IgD-negative memory B cell (primary cell): ENCODE measurements around the gene CENPK. TPM values are rescaled to one million over a fixed set of nuclear protein-coding genes. Genes with fewer than 3 reads are reported as not detected.

Experiments
- H3K27ac Mint-ChIP-seq, 3 donors: one replicate each; pipeline ENCODE4 v1.8.0; 2020 to 2022; ENCODE audit warnings: mild to moderate bottlenecking in 3 of 3, mixed read lengths in 3 of 3, moderate library complexity in 1 of 3
- H3K27me3 Mint-ChIP-seq: one replicate; pipeline ENCODE4 v1.8.0; 2021; ENCODE audit warnings: mixed read lengths
- H3K36me3 Mint-ChIP-seq: one replicate; pipeline ENCODE4 v1.8.0; 2020; ENCODE audit warnings: mild to moderate bottlenecking, mixed read lengths
- H3K4me1 Mint-ChIP-seq, 3 donors: one replicate each; pipeline ENCODE4 v1.8.0; 2020 to 2022; ENCODE audit warnings: mixed read lengths in 3 of 3, mild to moderate bottlenecking in 1 of 3
- H3K4me3 Mint-ChIP-seq, 4 donors: one replicate each; pipeline ENCODE4 v1.8.0; 2020 to 2022; ENCODE audit warnings: mild to moderate bottlenecking in 4 of 4, mixed read lengths in 4 of 4, moderate library complexity in 3 of 4
- H3K9me3 Mint-ChIP-seq, 3 donors: one replicate each; pipeline ENCODE4 v1.8.0; 2020 to 2021; ENCODE audit warnings: mixed read lengths in 3 of 3, mild to moderate bottlenecking in 1 of 3
- polyA plus RNA-seq: library from polyadenylated mRNA; unstranded; fragments of 300-500 nt; fragmentation: Illumina TruSeq; gene quantifications from one replicate; pipeline ENCODE4 v1.2.3, GENCODE V29; 2021

CENPK gene
- polyA plus RNA-seq, 1 donor from 2014 or later, result 9.5 TPM

- Mint-ChIP-seq H3K36me3 (no peaks in the 10 kb centered on the region), H3K4me3 (peak overlapping the region in 1 of 4 donors; percentile 93), H3K9me3 (no peaks in the 10 kb centered on the region), H3K27ac (peak overlapping the region; percentile 75 to 90 (median 86)), H3K27me3 (no peaks in the 10 kb centered on the region), H3K4me1 (peaks cover 3 to 5% (median 5%) of the 10 kb centered on the region in 3 donors)
These were observed 80.7 kb downstream of the CENPK start for GRCh38 chr5:65482296-65482735.

GRCh38 chr5:65481635-65482295, 81.2 kb downstream of the CENPK start, which contains the start of gene ADAMTS6:
Gene ADAMTS6 (minus strand): TSS chr5:65481920. CDS start chr5:65473673, 8,247 bp downstream.
- peaks cover 3 to 5% (median 5%) of the 10 kb centered on the region in 3 donors for H3K4me1 Mint-ChIP-seq
- peak within 1 kb of the TSS in 1 of 4 donors; percentile 93 for H3K4me3 Mint-ChIP-seq

GRCh38 chr5:65481171-65481581, 81.8 kb downstream of the CENPK start:
- Mint-ChIP-seq H3K9me3 (no peaks in the 10 kb centered on the region), H3K27ac (peak overlapping the region in 2 of 3 donors; percentile 75 to 90), H3K4me3 (peak overlapping the region in 1 of 4 donors; percentile 93), H3K27me3 (no peaks in the 10 kb centered on the region), H3K36me3 (no peaks in the 10 kb centered on the region), H3K4me1 (peaks cover 3 to 5% (median 5%) of the 10 kb centered on the region in 3 donors)

More at GRCh38 chr5:65481635-65482295, 81.2 kb downstream of the CENPK start, which contains the start of gene ADAMTS6:
- Mint-ChIP-seq H3K27me3 (no peaks in the 10 kb centered on the region), H3K9me3 (no peaks in the 10 kb centered on the region), H3K36me3 (no peaks in the 10 kb centered on the region), H3K27ac (peak within 1 kb of the TSS; percentile 75 to 90 (median 86))

- Mint-ChIP-seq H3K4me3 (no peak overlapping the region), H3K9me3 (no peaks in the 10 kb centered on the region), H3K4me1 (peaks cover 5 to 9% (median 6%) of the 10 kb centered on the region in 3 donors), H3K36me3 (no peaks in the 10 kb centered on the region), H3K27ac (no peak overlapping the region), H3K27me3 (no peaks in the 10 kb centered on the region)
These were observed 82.6 kb downstream of the CENPK start for GRCh38 chr5:65480306-65480865.

DNA sequence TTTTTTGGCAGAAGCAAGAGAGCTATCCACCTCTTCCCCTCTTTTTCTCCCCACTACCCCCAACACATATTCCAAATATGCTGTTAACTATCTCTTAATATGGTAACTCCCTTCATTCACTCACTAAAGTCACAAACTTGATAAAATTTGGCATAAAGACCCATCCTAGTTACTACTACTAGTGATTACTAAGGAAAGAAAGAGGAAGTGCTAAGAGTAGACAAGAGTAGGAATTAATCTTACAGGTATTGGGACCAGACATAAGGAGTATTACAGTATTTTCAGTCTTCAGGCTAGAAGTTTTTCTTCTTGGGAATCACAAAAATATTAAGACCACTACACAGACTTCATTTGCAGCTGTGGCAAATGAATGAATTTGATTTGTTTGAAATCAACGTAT, 83.4 kb downstream of the CENPK start:
- Mint-ChIP-seq H3K36me3 (no peaks in the 10 kb centered on the region), H3K27ac (no peak overlapping the region), H3K9me3 (no peaks in the 10 kb centered on the region), H3K27me3 (no peaks in the 10 kb centered on the region), H3K4me3 (no peak overlapping the region), H3K4me1 (peaks cover 6 to 9% (median 6%) of the 10 kb centered on the region in 3 donors)

- H3K27me3 Mint-ChIP-seq, result no peaks in the 10 kb centered on the region
- no peaks in the 10 kb centered on the region for H3K36me3 Mint-ChIP-seq
- H3K27ac Mint-ChIP-seq, result no peak overlapping the region
- no peaks in the 10 kb centered on the region for H3K9me3 Mint-ChIP-seq
- H3K4me1 Mint-ChIP-seq, result peaks cover 4 to 9% (median 5%) of the 10 kb centered on the region in 3 donors
- no peak overlapping the region for H3K4me3 Mint-ChIP-seq
These were observed 84.6 kb downstream of the CENPK start for GRCh38 chr5:65478336-65478735.

DNA sequence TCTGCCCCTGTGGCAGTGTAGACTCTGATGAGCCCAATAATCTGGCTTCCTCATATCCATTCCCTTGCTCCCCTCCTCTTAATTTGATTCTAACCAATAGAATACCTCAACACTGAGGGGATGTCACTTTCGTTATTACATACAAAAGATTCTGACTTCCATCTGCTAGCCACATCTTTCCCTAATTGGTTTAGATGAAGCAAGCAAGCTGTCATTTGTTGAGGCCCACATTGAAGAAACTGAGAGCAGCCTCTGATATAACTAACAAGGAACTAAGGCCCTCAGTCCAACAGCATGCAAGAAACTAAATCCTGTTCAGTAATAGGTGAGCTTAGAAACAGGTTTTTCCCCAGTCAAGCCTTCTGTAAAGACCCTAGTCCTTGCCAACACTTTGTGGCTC, 87.1 kb downstream of the CENPK start:
- Mint-ChIP-seq H3K4me1 (peaks cover 2 to 4% (median 2%) of the 10 kb centered on the region in 3 donors), H3K36me3 (no peaks in the 10 kb centered on the region), H3K27ac (no peak overlapping the region), H3K9me3 (no peaks in the 10 kb centered on the region), H3K27me3 (no peaks in the 10 kb centered on the region), H3K4me3 (no peak overlapping the region)

- H3K4me3 Mint-ChIP-seq, result peak overlapping the region in 1 of 4 donors; percentile 9
- H3K4me1 Mint-ChIP-seq, result peaks cover 2 to 4% (median 2%) of the 10 kb centered on the region in 3 donors
- H3K27me3 Mint-ChIP-seq, result no peaks in the 10 kb centered on the region
- H3K27ac Mint-ChIP-seq, result no peak overlapping the region
- no peaks in the 10 kb centered on the region for H3K9me3 Mint-ChIP-seq
- H3K36me3 Mint-ChIP-seq, result no peaks in the 10 kb centered on the region
These were observed 87.6 kb downstream of the CENPK start for GRCh38 chr5:65475336-65475735.

GRCh38 chr5:65474130-65474711, 88.7 kb downstream of the CENPK start:
- H3K9me3 Mint-ChIP-seq, result no peaks in the 10 kb centered on the region
- H3K36me3 Mint-ChIP-seq, result no peaks in the 10 kb centered on the region
- H3K27me3 Mint-ChIP-seq, result no peaks in the 10 kb centered on the region
- no peak overlapping the region for H3K27ac Mint-ChIP-seq
- peaks cover 2 to 4% (median 2%) of the 10 kb centered on the region in 3 donors for H3K4me1 Mint-ChIP-seq
- no peak overlapping the region for H3K4me3 Mint-ChIP-seq

DNA sequence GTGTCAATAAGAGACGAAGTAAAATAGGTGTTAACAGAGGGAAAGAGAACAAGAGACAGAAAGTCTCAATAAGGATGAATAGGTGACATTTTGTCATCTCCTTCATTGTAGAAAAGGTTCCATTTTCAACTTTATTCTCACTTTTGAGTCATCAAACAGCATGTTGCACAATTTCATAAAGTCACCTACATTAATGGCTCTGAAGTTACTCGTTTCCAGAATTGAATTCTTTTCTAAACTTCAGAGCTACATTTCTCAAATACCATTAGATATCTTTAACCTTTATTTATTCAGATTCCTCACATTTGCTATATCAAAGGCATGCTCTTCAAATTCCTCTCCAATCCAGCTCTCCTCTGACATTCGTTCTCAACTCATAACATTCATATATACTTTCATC, 94.3 kb downstream of the CENPK start:
- Mint-ChIP-seq H3K27me3 (no peaks in the 10 kb centered on the region), H3K36me3 (no peaks in the 10 kb centered on the region), H3K4me1 (peaks cover 0 to 3% (median 0%) of the 10 kb centered on the region in 3 donors), H3K27ac (no peak overlapping the region), H3K9me3 (no peaks in the 10 kb centered on the region), H3K4me3 (no peak overlapping the region)

Other genes with a start within 250 kb of the CENPK start
- gene ADAMTS6, start 81.2 kb downstream of the CENPK start, polyA plus RNA-seq, result 0.88 TPM
- gene PPWD1, start 128 bp upstream of the CENPK start, polyA plus RNA-seq, result 25.6 TPM
- gene TRIM23, start 61.2 kb upstream of the CENPK start, polyA plus RNA-seq, result 11.6 TPM
- 5.1 TPM for gene SHLD3, start 61.9 kb upstream of the CENPK start, polyA plus RNA-seq
- 13.6 TPM for gene TRAPPC13, start 61.9 kb upstream of the CENPK start, polyA plus RNA-seq
- 2.9 TPM for gene SGTB, start 158.9 kb upstream of the CENPK start, polyA plus RNA-seq
- gene NLN, start 159.0 kb upstream of the CENPK start, polyA plus RNA-seq, result 3.6 TPM